ENCODE results near the gene CEP85L.

CEP85L gene

GRCh38 chr6:118514689-118515088 lies 136.7 kb downstream of the CEP85L start:
- no peak for ATAC-seq
- TF ChIP-seq, protein P1, sequence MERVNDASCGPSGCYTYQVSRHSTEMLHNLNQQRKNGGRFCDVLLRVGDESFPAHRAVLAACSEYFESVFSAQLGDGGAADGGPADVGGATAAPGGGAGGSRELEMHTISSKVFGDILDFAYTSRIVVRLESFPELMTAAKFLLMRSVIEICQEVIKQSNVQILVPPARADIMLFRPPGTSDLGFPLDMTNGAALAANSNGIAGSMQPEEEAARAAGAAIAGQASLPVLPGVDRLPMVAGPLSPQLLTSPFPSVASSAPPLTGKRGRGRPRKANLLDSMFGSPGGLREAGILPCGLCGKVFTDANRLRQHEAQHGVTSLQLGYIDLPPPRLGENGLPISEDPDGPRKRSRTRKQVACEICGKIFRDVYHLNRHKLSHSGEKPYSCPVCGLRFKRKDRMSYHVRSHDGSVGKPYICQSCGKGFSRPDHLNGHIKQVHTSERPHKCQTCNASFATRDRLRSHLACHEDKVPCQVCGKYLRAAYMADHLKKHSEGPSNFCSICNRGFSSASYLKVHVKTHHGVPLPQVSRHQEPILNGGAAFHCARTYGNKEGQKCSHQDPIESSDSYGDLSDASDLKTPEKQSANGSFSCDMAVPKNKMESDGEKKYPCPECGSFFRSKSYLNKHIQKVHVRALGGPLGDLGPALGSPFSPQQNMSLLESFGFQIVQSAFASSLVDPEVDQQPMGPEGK (CRISPR knock-in tag; IDR thresholded peaks at IDR 0.05; ENCODE audit: borderline replicate concordance) = no peak
- no peak for TF ChIP-seq CSRNP3 (CRISPR knock-in tag; IDR thresholded peaks at IDR 0.05)
- TF ChIP-seq SNAI2 (CRISPR knock-in tag; IDR thresholded peaks at IDR 0.05) = no peak
- no peak for TF ChIP-seq PPARA (CRISPR knock-in tag; IDR thresholded peaks at IDR 0.05; ENCODE audit: borderline replicate concordance)
- no peak for TF ChIP-seq ESRRG (CRISPR knock-in tag; IDR thresholded peaks at IDR 0.05)
- no peak for TF ChIP-seq ISL1 (CRISPR knock-in tag; IDR thresholded peaks at IDR 0.05)
- no peak for TF ChIP-seq TSHZ2 (CRISPR knock-in tag; IDR thresholded peaks at IDR 0.05)

DNA sequence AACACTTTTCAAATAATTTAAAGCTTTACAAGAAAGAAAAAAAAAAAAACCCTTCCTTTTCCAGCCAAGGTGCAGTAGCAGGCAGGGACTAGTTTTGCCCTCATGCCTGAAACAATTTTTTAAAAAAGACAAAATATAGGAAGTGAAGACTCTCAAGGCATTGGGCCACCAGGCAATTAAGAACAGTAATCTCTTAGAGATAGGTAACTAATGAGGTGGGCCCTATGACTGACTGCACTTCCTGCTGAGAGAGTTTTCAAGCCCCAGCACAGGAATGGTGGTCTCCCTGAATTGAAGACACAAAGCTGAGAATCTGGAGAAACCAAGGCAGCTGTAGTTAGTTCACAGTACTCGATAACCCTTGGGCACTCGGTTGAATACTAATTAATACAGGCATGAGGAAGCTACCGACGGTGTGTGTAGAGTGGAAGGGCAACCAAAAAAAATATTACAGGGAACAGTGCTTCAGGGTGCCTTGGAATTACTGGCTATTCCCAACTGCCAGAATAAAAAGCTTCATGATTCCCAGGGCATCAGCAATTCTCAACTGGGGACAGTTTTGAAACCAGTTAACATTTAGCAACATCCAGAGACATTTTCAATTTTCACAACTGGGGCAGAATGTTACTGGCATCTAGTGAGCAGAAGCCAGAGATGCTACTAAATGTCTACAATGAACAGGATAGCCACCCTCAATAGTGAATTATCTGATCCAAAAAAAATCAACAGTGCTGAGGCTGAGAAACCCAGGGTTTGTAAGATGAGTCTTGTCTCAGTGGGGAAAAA lies 139.3 kb downstream of the CEP85L start:
- TF ChIP-seq TOX (CRISPR knock-in tag; IDR thresholded peaks at IDR 0.05; ENCODE audit: borderline replicate concordance) (no peak), ZNF8 (CRISPR knock-in tag; IDR thresholded peaks at IDR 0.05) (no peak), ARNTL (CRISPR knock-in tag; IDR thresholded peaks at IDR 0.05; ENCODE audit: borderline replicate concordance, low read depth) (no peak), ZFP3 (CRISPR knock-in tag; IDR thresholded peaks at IDR 0.05) (no peak), GLIS3 (CRISPR knock-in tag; IDR thresholded peaks at IDR 0.05) (no peak), ZC3H10 (CRISPR knock-in tag; IDR thresholded peaks at IDR 0.05) (no peak), ZNF565 (CRISPR knock-in tag; conservative IDR thresholded peaks at IDR 0.05; ENCODE audit: low read depth) (no peak), ZFP30 (CRISPR knock-in tag; IDR thresholded peaks at IDR 0.05) (no peak), ISL1 (CRISPR knock-in tag; IDR thresholded peaks at IDR 0.05) (no peak), CSRNP3 (CRISPR knock-in tag; IDR thresholded peaks at IDR 0.05) (no peak), PPARA (CRISPR knock-in tag; IDR thresholded peaks at IDR 0.05; ENCODE audit: borderline replicate concordance) (no peak), TSHZ2 (CRISPR knock-in tag; IDR thresholded peaks at IDR 0.05) (no peak), CSDC2 (CRISPR knock-in tag; IDR thresholded peaks at IDR 0.05) (no peak), OSR1 (CRISPR knock-in tag; IDR thresholded peaks at IDR 0.05) (no peak)
- TF ChIP-seq, protein P2, sequence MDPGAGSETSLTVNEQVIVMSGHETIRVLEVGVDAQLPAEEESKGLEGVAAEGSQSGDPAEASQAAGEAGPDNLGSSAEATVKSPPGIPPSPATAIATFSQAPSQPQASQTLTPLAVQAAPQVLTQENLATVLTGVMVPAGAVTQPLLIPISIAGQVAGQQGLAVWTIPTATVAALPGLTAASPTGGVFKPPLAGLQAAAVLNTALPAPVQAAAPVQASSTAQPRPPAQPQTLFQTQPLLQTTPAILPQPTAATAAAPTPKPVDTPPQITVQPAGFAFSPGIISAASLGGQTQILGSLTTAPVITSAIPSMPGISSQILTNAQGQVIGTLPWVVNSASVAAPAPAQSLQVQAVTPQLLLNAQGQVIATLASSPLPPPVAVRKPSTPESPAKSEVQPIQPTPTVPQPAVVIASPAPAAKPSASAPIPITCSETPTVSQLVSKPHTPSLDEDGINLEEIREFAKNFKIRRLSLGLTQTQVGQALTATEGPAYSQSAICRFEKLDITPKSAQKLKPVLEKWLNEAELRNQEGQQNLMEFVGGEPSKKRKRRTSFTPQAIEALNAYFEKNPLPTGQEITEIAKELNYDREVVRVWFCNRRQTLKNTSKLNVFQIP (CRISPR knock-in tag; IDR thresholded peaks at IDR 0.05; ENCODE audit: borderline replicate concordance, low read depth) = no peak
- TF ChIP-seq, protein P3, sequence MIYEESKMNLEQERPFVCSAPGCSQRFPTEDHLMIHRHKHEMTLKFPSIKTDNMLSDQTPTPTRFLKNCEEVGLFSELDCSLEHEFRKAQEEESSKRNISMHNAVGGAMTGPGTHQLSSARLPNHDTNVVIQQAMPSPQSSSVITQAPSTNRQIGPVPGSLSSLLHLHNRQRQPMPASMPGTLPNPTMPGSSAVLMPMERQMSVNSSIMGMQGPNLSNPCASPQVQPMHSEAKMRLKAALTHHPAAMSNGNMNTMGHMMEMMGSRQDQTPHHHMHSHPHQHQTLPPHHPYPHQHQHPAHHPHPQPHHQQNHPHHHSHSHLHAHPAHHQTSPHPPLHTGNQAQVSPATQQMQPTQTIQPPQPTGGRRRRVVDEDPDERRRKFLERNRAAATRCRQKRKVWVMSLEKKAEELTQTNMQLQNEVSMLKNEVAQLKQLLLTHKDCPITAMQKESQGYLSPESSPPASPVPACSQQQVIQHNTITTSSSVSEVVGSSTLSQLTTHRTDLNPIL (CRISPR knock-in tag; IDR thresholded peaks at IDR 0.05; ENCODE audit: low read depth) = no peak
- no peak for ATAC-seq
